SK-N-SH (cell line): ENCODE measurements around the gene PLOD3. TPM values are rescaled to one million over a fixed set of nuclear protein-coding genes. Genes with fewer than 3 reads are reported as not detected.
"Not testable (repeated sequence)": the region's sequence is repeated elsewhere in the genome, so short reads cannot be mapped to it uniquely, and the experiment has no call there.

Experiments used
- CTCF ChIA-PET: fragments of 300-600, 350-600 bp; formaldehyde crosslinking; extraction: SDS; loops from one replicate; lab custom pipeline; 2021; lab: Yijun Ruan, JAX
- POLR2A ChIA-PET: fragments of 350-600 bp; sonication (Branson Sonifier 250); formaldehyde crosslinking; extraction: SDS; loops from one replicate; lab custom pipeline; 2020; ENCODE audit warnings: antibody characterized with exemption, inconsistent platforms; lab: Yijun Ruan, JAX
- DNase-seq: peaks from one replicate; pipeline ENCODE4 v3.0.0; 2012
- H2AFZ ChIP-seq: fragments of 200-600 bp; sonication (generic); 2 replicates; pipeline ENCODE4 v1.8.1; 2016; ENCODE audit warnings: antibody characterized with exemption, mild to moderate bottlenecking, low read depth
- H3F3A ChIP-seq: fragments of 200-600 bp; sonication (generic); replicated peaks from 2 replicates; pipeline ENCODE3; 2016; ENCODE audit warnings: antibody characterized with exemption, mild to moderate bottlenecking; ENCODE audit not compliant: insufficient read depth
- H3K27ac ChIP-seq, 2 experiments: fragments of 200-500 bp in 1 of 2; fragments of 200-600 bp in 1 of 2; sonication (Bioruptor generic) in 1 of 2; sonication (generic), shearing (Covaris generic) in 1 of 2; 2 replicates each; pipeline versions ENCODE4 v1.5.1 to v1.6.1; 2014 to 2016; ENCODE audit warnings: low read depth in 2 of 2, inconsistent platforms in 1 of 2, low read length in 1 of 2, mild to moderate bottlenecking in 1 of 2, mixed read lengths in 1 of 2
- H3K27me3 ChIP-seq: fragments of 200-600 bp; sonication (generic), shearing (Covaris generic); 2 replicates; pipeline ENCODE4 v1.6.1; 2016; ENCODE audit warnings: mixed run types; ENCODE audit not compliant: insufficient read depth
- H3K36me3 ChIP-seq, 2 experiments: fragments of 200-500 bp in 1 of 2; fragments of 200-600 bp in 1 of 2; sonication (Bioruptor generic) in 1 of 2; sonication (generic) in 1 of 2; replicated peaks in 1 of 2; 2 replicates each; pipeline versions ENCODE3 to v1.5.1; 2014 to 2016; ENCODE audit warnings: low read length in 1 of 2, mild to moderate bottlenecking in 1 of 2; ENCODE audit not compliant: insufficient read depth in 2 of 2, control insufficient read depth in 1 of 2
- H3K4me1 ChIP-seq, 2 experiments: fragments of 200-500 bp in 1 of 2; fragments of 200-600 bp in 1 of 2; sonication (Bioruptor generic) in 1 of 2; sonication (generic), shearing (Covaris generic) in 1 of 2; 2 replicates each; pipeline versions ENCODE4 v1.5.1 to v1.6.1; 2014 to 2016; ENCODE audit warnings: low read depth in 1 of 2, low read length in 1 of 2, mixed run types in 1 of 2; ENCODE audit not compliant: insufficient read depth in 2 of 2, control insufficient read depth in 1 of 2
- H3K4me2 ChIP-seq: fragments of 200-600 bp; sonication (generic), shearing (Covaris generic); 2 replicates; pipeline ENCODE4 v1.6.1; 2017; ENCODE audit warnings: mixed run types
- H3K4me3 ChIP-seq, 2 experiments: fragments of 200-500 bp in 1 of 2; fragments of 200-600 bp in 1 of 2; sonication (Bioruptor generic) in 1 of 2; sonication (generic), shearing (Covaris generic) in 1 of 2; 2 replicates each; pipeline versions ENCODE4 v1.5.1 to v1.8.1; 2014 to 2016; ENCODE audit warnings: low read depth in 2 of 2, inconsistent platforms in 1 of 2, low read length in 1 of 2, mild to moderate bottlenecking in 1 of 2, mixed read lengths in 1 of 2, moderate library complexity in 1 of 2
- H3K79me2 ChIP-seq: fragments of 200-600 bp; sonication (generic); 2 replicates; pipeline ENCODE4 v1.8.1; 2017; ENCODE audit warnings: mild to moderate bottlenecking; ENCODE audit not compliant: insufficient read depth
- H3K9ac ChIP-seq: fragments of 200-600 bp; sonication (generic); 2 replicates; pipeline ENCODE4 v1.6.1; 2017; ENCODE audit warnings: mixed run types
- H3K9me2 ChIP-seq: fragments of 200-600 bp; sonication (generic); 2 replicates; pipeline ENCODE4 v1.6.1; 2017; ENCODE audit warnings: mixed run types
- H3K9me3 ChIP-seq: fragments of 200-600 bp; sonication (generic); 2 replicates; pipeline ENCODE4 v1.6.1; 2017; ENCODE audit warnings: mixed run types, mild to moderate bottlenecking, moderate library complexity
- H4K20me1 ChIP-seq: fragments of 200-600 bp; sonication (generic); 2 replicates; pipeline ENCODE4 v1.6.1; 2017; ENCODE audit warnings: mild to moderate bottlenecking, mixed run types; ENCODE audit not compliant: insufficient read depth
- CTCF ChIP-seq: fragments of 200-600 bp; sonication (generic); IDR thresholded peaks from 2 replicates; pipeline ENCODE4 v1.6.1; 2017; ENCODE audit warnings: antibody characterized with exemption, mild to moderate bottlenecking, moderate library complexity
- GABPA ChIP-seq: IDR thresholded peaks from 2 replicates; pipeline ENCODE4 v1.4.0; 2012; ENCODE audit warnings: low read depth, mild to moderate bottlenecking
- PBX3 ChIP-seq: IDR thresholded peaks from 2 replicates; pipeline ENCODE4; 2012
- REST ChIP-seq: IDR thresholded peaks from 2 replicates; pipeline ENCODE4 v1.6.1; 2012; ENCODE audit warnings: mild to moderate bottlenecking, low read depth, low read length, moderate library complexity
- RFX5 ChIP-seq: IDR thresholded peaks from 2 replicates; pipeline ENCODE4 v1.6.1; 2012; ENCODE audit warnings: mild to moderate bottlenecking, improper control_type of control experiment, low read length
- TAF1 ChIP-seq: IDR thresholded peaks from 2 replicates; pipeline ENCODE4 v1.6.1; 2012; ENCODE audit warnings: low read depth, mild to moderate bottlenecking, low read length, moderate library complexity, borderline replicate concordance
- USF1 ChIP-seq: IDR thresholded peaks from 2 replicates; pipeline ENCODE4 v1.4.0; 2012; ENCODE audit warnings: low read depth, borderline replicate concordance
- WGBS: methylation state at CpG from one replicate; pipeline ENCODE4 v1.1.6; 2017; ENCODE audit warnings: low lambda C conversion rate; 5-methylcytosine and 5-hydroxymethylcytosine counted together
- polyA plus RNA-seq, 3 experiments: library from polyadenylated mRNA; depleted of rRNA; stranded (reverse); fragments of >200 nt; gene quantifications; 2 replicates each; pipeline ENCODE4 v1.2.3, GENCODE V29; 2012

PLOD3 gene
- polyA plus RNA-seq, 1 of the 3 experiments (the other 2 are of a cell fraction): 276 TPM

- Histone ChIP-seq H3K27me3 (no peaks in the 10 kb centered on the region), H3K4me3 (no peak overlapping the region), H4K20me1 (no peaks in the 10 kb centered on the region), H3K4me2 (no peak overlapping the region), H3K4me1 (no peaks in the 10 kb centered on the region), H2AFZ (no peak overlapping the region), H3K79me2 (no peaks in the 10 kb centered on the region), H3F3A (peaks cover 9% of the 10 kb centered on the region), H3K36me3 (peaks cover 10 to 22% of the 10 kb centered on the region in 2 experiments), H3K9me2 (no peaks in the 10 kb centered on the region), H3K9ac (no peak overlapping the region), H3K27ac (no peak overlapping the region), H3K9me3 (no peaks in the 10 kb centered on the region)
- DNase-seq: no peak
- 93% methylated on average over 32 of the region's 32 CpGs for WGBS
- ChIA-PET POLR2A (interaction anchor here (0.9 to 2.5 kb wide), 3 partner anchors 9 to 44 kb away, joined by 3 to 11 read pairs (median 8); no protein-coding TSS in a partner anchor), CTCF (interaction anchor here (0.8 to 2.4 kb wide), 4 partner anchors 11 to 38 kb away, joined by 3 to 11 read pairs (median 4); partner anchors contain the start of genes PLOD3 and ZNHIT1)
- no peak for TF ChIP-seq CTCF
- TF ChIP-seq GABPA: no peak
- no peak for TF ChIP-seq USF1
- TF ChIP-seq REST: no peak
- TF ChIP-seq RFX5: no peak
- no peak for TF ChIP-seq PBX3
- no peak for TF ChIP-seq TAF1
Measured at GRCh38 chr7:101205901-101206664, 11.3 kb downstream of the PLOD3 start.

- POLR2A ChIA-PET: interaction anchor here (0.6 to 2.5 kb wide), 7 partner anchors 9 to 49 kb away, joined by 3 to 11 read pairs (median 4); partner anchors contain the start of genes PLOD3, VGF and ZNHIT1
- H3K79me2 ChIP-seq, H3K9ac ChIP-seq, H3K4me2 ChIP-seq, H3K9me3 ChIP-seq, H3K27ac ChIP-seq, H2AFZ ChIP-seq, H4K20me1 ChIP-seq, H3K4me1 ChIP-seq, H3K9me2 ChIP-seq, H3K27me3 ChIP-seq, H3K4me3 ChIP-seq, H3F3A ChIP-seq: not testable (repeated sequence)
- peak; percentile 20 for DNase-seq
- peaks cover 9 to 16% of the 10 kb centered on the region in 2 experiments for H3K36me3 ChIP-seq
- 69% methylated on average over 22 of the region's 22 CpGs for WGBS
- CTCF ChIA-PET: interaction anchor here (0.9 to 2.7 kb wide), 9 partner anchors 9 to 79 kb away, joined by 3 to 32 read pairs (median 10); partner anchors contain the start of genes PLOD3 and ZNHIT1
Measured at GRCh38 chr7:101203740-101204738, 13.3 kb downstream of the PLOD3 start.
